ES-I3 (cell line): Measurements from ENCODE around the gene RECQL.

Source experiments
- H3K36me3 ChIP-seq: 2 replicates; pipeline ENCODE4 v1.6.1; 2013; ENCODE audit warnings: mild to moderate bottlenecking, low read length, control low read depth, moderate library complexity; ENCODE audit not compliant: insufficient read depth
- H3K4me1 ChIP-seq: 2 replicates; pipeline ENCODE4 v1.6.1; 2013; ENCODE audit warnings: mild to moderate bottlenecking, control low read depth, low read length; ENCODE audit not compliant: insufficient read depth
- H3K9ac ChIP-seq: 2 replicates; pipeline ENCODE4 v1.6.1; 2013; ENCODE audit warnings: low read depth, mild to moderate bottlenecking, low read length, moderate library complexity
- H3K9me3 ChIP-seq: 2 replicates; pipeline ENCODE4 v1.6.1; 2013; ENCODE audit warnings: mild to moderate bottlenecking, low read length, moderate library complexity; ENCODE audit not compliant: control insufficient read depth, insufficient read depth

Gene RECQL

DNA sequence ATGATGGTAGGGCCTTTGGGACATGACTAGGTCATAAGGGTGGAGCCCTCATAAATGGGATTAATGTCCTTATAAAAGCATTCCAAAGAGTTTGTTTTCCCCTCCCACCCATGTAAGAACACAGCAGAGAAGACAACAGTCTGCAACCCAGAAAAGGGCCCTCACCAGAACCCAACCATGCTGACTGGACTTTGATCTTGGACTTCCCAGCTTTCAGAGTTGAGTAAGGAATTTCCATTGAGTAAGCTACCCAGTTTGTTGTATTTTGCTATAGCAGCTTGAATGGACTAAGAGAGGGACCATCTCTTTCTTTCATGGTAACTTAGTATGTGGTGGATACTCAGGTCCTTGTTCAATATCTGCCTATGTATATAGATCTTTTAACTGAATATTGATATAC is 21.7 kb upstream of the RECQL start:
- H3K4me1 ChIP-seq: no peaks in the 10 kb centered on the region

DNA sequence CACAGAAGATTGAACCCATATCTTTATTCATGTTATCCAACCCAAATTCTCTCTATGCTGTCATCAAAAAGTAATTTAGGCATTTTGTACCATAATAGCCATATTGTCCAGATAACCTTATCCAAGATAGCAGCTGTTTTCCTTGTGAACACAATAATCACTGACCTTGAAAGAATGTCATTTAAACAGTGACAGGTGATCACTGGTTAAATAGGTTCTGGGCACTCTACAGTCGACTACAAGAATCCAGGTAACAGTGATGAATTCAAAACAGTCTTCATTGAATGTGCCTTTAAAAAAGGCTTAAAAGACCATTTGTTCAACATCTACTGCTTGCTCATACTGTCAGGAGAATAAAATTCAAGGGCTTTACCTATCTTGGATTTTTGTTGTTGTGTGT is 20.1 kb upstream of the RECQL start:
- Histone ChIP-seq H3K4me1 (no peaks in the 10 kb centered on the region), H3K9me3 (no peaks in the 10 kb centered on the region), H3K36me3 (no peaks in the 10 kb centered on the region), H3K9ac (no peak overlapping the region)

More for the DNA sequence above, 21.7 kb upstream of the RECQL start:
- no peaks in the 10 kb centered on the region for H3K9me3 ChIP-seq
- H3K36me3 ChIP-seq: no peaks in the 10 kb centered on the region
- H3K9ac ChIP-seq: no peak overlapping the region

DNA sequence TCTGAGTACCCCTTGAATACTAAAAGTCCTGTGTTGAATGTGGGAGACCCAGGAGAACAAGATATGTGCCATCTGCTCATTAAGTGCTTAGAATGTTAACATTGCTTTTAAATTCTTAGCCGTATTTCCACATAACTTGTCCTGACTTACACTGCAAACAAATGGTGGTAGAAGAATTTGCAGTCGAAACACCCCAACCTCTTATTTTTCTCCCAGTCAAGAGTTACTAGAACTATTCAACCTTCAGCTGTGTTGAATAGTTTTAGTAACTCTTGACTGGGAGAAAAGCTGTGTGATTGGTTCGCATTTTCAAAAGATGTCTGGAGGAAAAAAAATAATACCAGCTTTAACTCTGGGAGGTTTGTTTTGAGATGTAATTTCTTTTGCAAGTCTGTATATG is 17.0 kb upstream of the RECQL start:
- Histone ChIP-seq H3K9me3 (no peaks in the 10 kb centered on the region), H3K9ac (no peak overlapping the region), H3K4me1 (no peaks in the 10 kb centered on the region), H3K36me3 (peaks cover 3% of the 10 kb centered on the region; the same call in 1 of the 2 replicates)

DNA sequence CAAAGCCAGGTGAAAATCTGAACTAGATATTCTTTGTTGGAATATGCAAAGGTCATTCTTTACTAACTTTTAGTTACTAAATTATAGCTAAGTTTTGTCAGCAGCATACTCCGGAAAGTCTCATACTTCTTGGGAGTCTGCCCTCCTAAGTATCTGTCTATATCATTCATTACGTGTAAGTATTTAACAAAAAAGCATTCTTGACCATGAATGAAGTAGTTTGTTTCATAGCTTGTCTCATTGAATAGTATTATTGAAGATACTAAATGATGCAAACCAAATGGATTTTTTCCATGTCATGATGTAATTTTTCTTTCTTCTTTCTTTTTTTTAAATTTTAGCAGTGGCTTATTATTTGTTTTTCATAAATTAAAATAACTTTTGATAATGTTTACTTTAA is 14.8 kb upstream of the RECQL start:
- H3K36me3 ChIP-seq: peaks cover 3% of the 10 kb centered on the region; the same call in 1 of the 2 replicates
- H3K9ac ChIP-seq: no peak overlapping the region
- no peaks in the 10 kb centered on the region for H3K4me1 ChIP-seq
- no peaks in the 10 kb centered on the region for H3K9me3 ChIP-seq

DNA sequence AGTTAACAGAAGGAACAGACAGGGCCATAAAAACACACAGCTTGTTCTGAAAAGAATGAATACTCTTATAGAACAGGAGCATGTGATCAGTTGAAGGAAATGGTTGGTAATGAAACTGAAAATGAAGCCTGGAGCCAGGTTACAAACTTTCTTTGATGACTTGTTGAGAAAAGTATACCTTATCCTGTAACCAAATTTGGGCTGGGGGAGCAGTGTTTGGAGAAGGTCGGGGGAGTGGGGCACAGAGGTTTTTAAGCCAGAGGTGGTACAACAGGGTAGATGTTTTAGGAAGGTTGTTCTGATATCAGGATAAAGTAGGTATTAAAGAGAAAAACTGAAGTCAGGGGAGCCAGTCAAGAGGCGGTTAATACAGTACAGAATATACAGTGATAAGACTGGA is 8.3 kb upstream of the RECQL start:
- no peaks in the 10 kb centered on the region for H3K9me3 ChIP-seq
- no peaks in the 10 kb centered on the region for H3K4me1 ChIP-seq
- H3K9ac ChIP-seq: no peak overlapping the region
- peaks cover 9% of the 10 kb centered on the region; the same call in 1 of the 2 replicates for H3K36me3 ChIP-seq

DNA sequence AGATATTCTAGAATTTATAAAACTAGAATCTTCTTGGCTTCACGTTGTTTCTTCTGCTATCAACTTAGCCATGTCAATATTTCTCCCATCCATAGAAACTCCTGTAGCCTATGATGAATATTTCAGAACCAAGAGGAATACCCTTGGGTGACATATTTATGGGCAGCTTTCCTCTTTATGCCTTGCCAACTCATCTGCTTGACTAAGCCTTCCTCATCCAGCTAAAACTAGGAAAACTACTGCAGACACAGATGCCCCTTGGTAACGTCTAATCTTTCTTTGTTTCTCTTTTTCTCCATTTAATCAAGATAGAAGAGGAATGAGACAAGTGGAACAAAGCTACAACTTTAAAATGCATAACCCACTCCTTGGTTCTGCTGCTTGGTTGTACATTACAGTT is 6.4 kb upstream of the RECQL start:
- no peak overlapping the region for H3K9ac ChIP-seq
- no peaks in the 10 kb centered on the region for H3K9me3 ChIP-seq
- H3K36me3 ChIP-seq: peaks cover 6% of the 10 kb centered on the region; the same call in 1 of the 2 replicates

DNA sequence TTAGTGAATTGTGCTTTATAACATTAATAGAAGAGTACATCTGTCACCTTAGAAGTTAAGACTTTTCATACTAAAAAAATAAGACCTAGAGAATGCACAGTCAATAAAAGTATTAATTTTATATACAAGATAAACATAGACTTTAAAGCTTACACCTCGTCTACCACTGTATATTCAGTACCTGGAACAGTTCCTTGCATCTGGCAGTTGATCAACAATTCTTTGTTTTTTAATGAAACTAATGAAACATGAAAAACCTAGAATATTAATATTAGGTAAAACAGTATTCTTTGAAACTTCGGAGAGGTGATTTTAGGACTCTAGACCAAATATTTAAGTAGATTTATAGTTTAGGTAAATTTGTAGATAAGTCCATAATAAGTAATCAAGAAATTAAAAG is 4.5 kb upstream of the RECQL start:
- H3K9ac ChIP-seq: no peak overlapping the region
- H3K4me1 ChIP-seq: no peaks in the 10 kb centered on the region
- no peaks in the 10 kb centered on the region for H3K9me3 ChIP-seq
- peaks cover 6% of the 10 kb centered on the region; the same call in 1 of the 2 replicates for H3K36me3 ChIP-seq

More for the DNA sequence above, 6.4 kb upstream of the RECQL start:
- H3K4me1 ChIP-seq: no peaks in the 10 kb centered on the region

DNA sequence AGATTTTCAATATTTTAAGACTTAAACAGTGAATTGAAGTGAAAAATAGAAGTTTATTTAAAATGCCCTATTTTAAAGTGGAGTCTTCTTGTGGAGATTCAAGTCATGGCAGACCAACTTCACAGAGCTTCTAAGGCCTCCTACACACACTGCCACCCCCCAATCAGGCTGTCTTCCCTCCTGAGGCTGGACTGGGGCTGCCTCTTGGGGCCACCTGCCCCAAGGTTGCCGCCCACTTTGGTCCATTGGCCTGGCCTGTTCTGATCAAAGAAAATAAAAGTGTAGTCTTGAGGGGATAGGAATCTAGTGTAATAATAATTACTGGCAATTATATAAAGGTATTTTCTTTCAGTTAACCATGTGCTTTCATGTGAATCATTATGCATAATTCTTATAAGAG is 1.4 kb upstream of the RECQL start:
- no peak overlapping the region for H3K9ac ChIP-seq
- peaks cover 6% of the 10 kb centered on the region; the same call in 1 of the 2 replicates for H3K36me3 ChIP-seq
- no peaks in the 10 kb centered on the region for H3K9me3 ChIP-seq
- H3K4me1 ChIP-seq: 0 out of 2 replicates have a peak, but pooled peaks cover 4% of the 10 kb centered on the region

DNA sequence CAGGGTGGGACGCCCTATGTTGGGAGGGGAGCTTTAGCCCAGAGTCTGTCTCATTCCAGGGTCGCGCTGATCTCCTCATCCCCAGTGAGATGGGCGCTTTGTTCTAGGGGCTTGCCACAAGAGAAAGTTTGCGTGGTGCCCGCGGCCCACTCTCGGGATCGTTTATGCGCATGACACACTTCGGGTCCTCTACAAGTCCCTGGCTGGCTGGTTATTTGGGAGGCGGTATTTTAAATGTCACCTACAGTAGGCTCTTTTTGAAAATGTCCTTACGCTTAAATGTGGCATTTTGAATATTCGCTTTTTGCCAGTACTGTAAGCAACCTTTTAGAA is 695 bp upstream of the RECQL start:
- peaks cover 10% of the 10 kb centered on the region; the same call in 1 of the 2 replicates for H3K36me3 ChIP-seq
- 0 out of 2 replicates have a peak, but pooled peaks cover 4% of the 10 kb centered on the region for H3K4me1 ChIP-seq
- peak overlapping the region; percentile 79 for H3K9ac ChIP-seq
- no peaks in the 10 kb centered on the region for H3K9me3 ChIP-seq

DNA sequence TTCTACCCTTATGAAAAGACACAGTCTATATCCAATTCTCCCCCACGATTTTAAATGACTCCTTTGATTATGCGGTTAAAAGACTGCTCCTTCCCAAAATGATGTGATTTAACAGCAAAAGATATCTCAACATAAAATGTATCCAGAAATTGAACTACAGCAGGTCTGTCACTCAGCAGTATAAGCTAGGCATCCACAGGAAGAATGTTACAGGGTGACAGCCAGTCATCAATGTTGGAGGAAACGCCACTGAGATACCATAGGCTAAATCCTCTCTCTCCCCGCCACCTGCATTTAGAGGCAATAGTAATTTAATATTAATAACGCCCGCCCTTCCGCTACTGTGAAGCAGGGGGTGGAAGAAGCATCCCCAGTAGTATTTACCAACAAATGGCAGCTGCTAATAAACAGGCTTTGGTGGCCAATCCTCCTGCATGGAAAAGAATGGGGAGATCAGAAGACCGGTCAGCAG is 613 bp downstream of the RECQL start:
- H3K9me3 ChIP-seq: no peaks in the 10 kb centered on the region
- H3K4me1 ChIP-seq: 0 out of 2 replicates have a peak, but pooled peaks cover 4% of the 10 kb centered on the region
- H3K36me3 ChIP-seq: peaks cover 12% of the 10 kb centered on the region; the same call in 1 of the 2 replicates
- H3K9ac ChIP-seq: peak overlapping the region; percentile 79

DNA sequence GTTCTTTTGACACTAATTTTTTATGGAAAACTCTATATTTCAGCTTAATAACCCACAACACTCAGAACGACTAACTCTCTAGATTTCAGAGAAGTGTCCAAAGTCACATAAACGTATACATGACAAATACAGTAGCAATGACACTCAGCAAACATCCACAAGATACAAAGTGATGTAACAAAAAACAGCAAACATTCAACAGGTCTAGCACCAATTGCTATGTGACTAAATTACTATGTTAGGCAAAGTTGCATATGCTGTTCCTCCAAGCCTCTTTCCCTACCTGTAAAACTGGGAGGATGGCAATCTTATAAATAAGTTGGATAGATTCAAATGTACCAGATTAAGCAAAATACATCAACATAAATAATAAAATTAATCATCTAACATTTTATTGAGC is 1.7 kb downstream of the RECQL start:
- Histone ChIP-seq H3K36me3 (peaks cover 12% of the 10 kb centered on the region; the same call in 1 of the 2 replicates), H3K9ac (no peak overlapping the region)

DNA sequence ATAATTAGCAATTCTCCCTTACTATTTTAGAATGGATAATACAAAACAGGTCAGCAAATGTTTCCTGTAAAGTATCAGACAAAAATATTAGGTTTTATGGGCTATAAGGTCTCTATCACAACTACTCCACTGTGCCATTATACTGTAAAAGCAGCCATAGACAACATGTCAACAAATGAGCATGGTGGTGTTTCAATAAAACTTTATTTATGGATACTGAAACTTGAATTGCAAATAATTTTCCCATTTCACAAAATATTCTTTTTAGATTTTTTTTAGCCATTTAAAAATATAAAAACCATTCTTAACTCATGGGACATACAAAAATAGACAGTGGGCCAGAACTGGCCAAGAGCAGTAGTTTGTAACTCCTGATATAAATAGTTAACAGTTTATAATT is 15.4 kb downstream of the RECQL start:
- Histone ChIP-seq H3K9me3 (no peaks in the 10 kb centered on the region), H3K36me3 (peaks cover 12% of the 10 kb centered on the region; the same call in 1 of the 2 replicates)

More for the DNA sequence above, 1.7 kb downstream of the RECQL start:
- no peaks in the 10 kb centered on the region for H3K9me3 ChIP-seq
- 0 out of 2 replicates have a peak, but pooled peaks cover 4% of the 10 kb centered on the region for H3K4me1 ChIP-seq

DNA sequence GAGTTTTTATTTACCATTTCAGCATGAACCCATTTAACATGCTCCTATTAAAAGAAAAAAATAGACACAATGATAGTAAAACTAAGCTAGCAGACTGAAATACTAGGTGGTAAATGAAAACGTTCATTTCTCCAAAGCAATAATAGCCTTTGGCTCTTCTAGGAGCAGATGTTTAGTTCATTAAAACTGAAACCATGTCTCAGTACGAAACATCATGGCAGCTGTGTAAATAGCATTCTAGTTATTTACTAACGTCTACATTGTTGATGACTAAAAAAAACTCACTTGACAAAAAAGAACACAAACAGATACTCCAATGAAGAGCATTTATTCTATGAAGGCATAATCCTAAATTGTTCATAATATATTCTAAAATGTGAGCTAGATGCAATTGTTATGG is 17.9 kb downstream of the RECQL start:
- Histone ChIP-seq H3K36me3 (peaks cover 7% of the 10 kb centered on the region; the same call in 1 of the 2 replicates), H3K4me1 (no peaks in the 10 kb centered on the region), H3K9ac (no peak overlapping the region), H3K9me3 (no peaks in the 10 kb centered on the region)

More for the DNA sequence above, 15.4 kb downstream of the RECQL start:
- H3K4me1 ChIP-seq: no peaks in the 10 kb centered on the region
- no peak overlapping the region for H3K9ac ChIP-seq

DNA sequence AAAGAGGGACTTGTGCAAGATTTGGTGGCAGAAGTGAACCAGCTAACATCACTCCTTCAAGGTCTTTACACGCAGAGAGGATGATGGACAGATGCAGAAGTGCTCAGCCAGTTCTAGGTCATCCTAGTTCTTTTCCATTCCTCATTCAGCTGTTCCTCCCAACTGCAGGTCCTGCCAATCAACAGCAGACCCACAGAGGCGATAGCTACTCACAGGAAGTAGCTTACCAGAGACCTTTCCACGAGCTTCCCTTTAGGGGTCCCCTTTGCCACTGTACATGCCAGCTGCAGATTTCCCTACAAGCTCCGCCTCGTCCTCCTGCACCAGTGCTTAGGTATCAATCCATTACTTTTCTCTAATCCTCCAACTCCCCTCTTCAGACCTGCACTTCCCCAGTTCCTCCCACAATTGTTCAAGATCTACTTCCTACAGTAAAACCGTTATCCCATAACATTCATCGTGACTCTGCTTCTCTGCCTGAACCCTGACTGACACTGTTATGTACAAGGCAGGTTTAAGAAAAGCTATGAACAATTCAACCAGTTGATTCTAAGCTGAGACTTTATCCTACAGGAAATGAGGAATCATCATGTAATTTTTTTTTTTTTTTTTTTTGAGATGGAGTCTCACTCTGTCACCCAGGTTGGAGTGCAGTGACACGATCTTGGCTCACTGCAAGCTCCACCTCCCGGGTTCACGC is 22.5 kb downstream of the RECQL start:
- Histone ChIP-seq H3K9me3 (no peaks in the 10 kb centered on the region), H3K9ac (no peak overlapping the region), H3K36me3 (peaks cover 5% of the 10 kb centered on the region; the same call in 1 of the 2 replicates), H3K4me1 (no peaks in the 10 kb centered on the region)

DNA sequence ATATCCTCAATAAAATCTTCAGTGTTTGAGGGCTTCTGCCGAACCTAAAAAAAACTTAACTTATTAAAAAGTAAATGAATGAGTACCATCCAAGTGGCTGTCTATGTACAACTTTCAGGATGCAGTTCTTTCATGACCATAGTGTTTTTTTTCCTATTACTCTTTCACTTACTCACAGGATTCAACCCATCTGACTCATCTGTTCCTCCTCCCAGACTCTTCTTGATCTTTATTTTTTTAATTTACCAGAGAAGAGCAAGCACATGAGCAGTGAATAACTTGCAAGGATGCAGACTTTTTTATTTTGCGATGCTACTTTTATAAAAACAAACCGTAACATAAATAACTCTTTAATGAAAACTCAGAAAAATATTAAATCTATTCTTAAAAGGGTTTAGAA is 24.5 kb downstream of the RECQL start:
- Histone ChIP-seq H3K4me1 (no peaks in the 10 kb centered on the region), H3K36me3 (no peaks in the 10 kb centered on the region; the same call in 1 of the 2 replicates), H3K9me3 (no peaks in the 10 kb centered on the region), H3K9ac (no peak overlapping the region)
